Limb (tissue), 2 donors: Measurements from ENCODE around the gene FAM98C.
A peak's percentile ranks its signal among the peaks of the same experiment; 100 is the strongest.
"Not testable (repeated sequence)": the region's sequence is repeated elsewhere in the genome, so short reads cannot be mapped to it uniquely, and the experiment has no call there.

ENCODE experiments used
- DNase-seq, 2 donors: peaks; one replicate each; pipeline ENCODE4 v3.0.0-alpha.2; 2016; ENCODE audit errors: extremely low spot score in 2 of 2

Gene FAM98C

GRCh38 chr19:38425810-38426466 lies 23.0 kb downstream of the FAM98C start, which contains the start of gene RASGRP4:
Gene RASGRP4 (minus strand): TSS chr19:38426219. CDS start chr19:38426091, 128 bp downstream.
- no peak for DNase-seq

GRCh38 chr19:38427035-38427677 lies 24.3 kb downstream of the FAM98C start:
- DNase-seq, result not testable (repeated sequence)

GRCh38 chr19:38429055-38429810 lies 26.3 kb downstream of the FAM98C start:
- DNase-seq, result no peak

- DNase-seq, result no peak
Observed at GRCh38 chr19:38429811-38430156, 26.9 kb downstream of the FAM98C start.

DNA sequence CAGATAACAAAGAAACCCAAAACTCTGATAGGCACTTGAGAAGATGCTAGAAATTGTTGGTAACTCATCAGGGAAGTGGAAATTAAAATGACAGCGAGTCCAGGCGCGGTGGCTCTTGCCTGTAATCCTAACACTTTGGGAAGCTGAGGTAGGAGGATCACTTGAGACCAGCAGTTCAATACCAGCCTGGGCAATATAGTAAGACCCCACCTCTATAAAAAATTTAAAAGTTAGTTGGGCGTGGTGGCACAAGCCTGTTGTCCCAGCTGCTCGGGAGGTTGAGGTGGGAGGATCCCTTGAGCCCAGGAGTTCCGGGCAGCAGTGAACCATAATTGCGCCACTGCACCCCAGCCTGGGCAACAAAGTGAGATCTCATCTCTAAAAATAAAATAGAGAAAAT lies 28.0 kb downstream of the FAM98C start:
- DNase-seq, result no peak

GRCh38 chr19:38433268-38433733 lies 30.4 kb downstream of the FAM98C start, which contains the start of gene RYR1:
Gene RYR1 (plus strand): TSS chr19:38433691. CDS start chr19:38433830, 139 bp downstream.
- DNase-seq, result peak; percentile 58 to 75

DNA sequence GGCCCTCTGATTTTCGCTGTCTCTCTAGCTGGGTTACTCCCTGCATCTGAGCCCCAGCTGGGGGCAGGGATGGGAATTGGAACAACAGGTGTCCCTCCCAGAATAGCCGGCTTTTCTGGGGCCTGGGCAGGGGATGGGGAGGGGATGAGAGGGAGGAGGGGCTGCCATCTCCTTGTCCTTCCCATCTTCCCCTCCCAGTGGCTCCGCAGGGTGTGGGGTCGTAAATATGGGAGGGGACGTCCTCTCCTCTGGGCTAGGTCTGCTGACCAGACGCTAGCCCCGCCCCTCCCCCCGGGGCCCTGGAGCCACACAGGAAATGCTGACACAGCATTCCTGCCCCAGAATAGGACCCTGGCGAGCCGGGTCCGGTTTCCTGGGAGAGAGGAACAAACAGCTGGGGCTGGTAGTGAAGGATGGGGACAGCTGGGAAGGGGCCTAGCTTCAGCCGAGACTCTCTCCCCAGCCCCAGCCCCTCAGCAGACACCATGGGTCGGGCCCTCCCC lies 31.7 kb downstream of the FAM98C start:
- DNase-seq, result peak; percentile 77 to 78

- DNase-seq, result no peak
Observed at GRCh38 chr19:38437295-38437694, 34.4 kb downstream of the FAM98C start.

- no peak for DNase-seq
Observed at GRCh38 chr19:38437917-38438316, 35.0 kb downstream of the FAM98C start.

GRCh38 chr19:38440592-38440991 lies 37.7 kb downstream of the FAM98C start:
- DNase-seq, result no peak

- DNase-seq, result no peak
Observed at GRCh38 chr19:38441657-38442348, 38.9 kb downstream of the FAM98C start.

GRCh38 chr19:38442736-38443135 lies 39.8 kb downstream of the FAM98C start:
- DNase-seq, result no peak

DNA sequence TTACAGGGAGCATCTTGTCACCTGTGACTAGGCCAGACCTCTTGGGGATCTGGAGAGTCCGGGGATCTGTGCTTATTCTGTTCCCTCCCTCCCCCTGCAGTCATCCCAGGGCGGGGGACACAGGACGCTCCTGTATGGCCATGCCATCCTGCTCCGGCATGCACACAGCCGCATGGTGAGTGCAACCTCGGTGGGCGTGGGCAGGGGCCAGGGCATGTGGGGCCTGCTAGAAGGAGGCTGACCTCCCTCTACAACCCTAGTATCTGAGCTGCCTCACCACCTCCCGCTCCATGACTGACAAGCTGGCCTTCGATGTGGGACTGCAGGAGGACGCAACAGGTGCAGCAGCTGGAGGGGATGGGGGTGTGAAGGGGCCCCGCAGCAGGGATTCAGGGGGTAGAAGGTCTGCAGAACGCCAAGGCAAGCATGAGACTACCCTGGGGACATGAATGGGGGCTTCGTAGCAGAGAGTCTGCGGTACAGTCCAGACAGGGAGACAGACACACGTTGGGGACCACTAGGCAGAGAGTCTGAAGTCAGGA lies 40.6 kb downstream of the FAM98C start:
- DNase-seq, result no peak

DNA sequence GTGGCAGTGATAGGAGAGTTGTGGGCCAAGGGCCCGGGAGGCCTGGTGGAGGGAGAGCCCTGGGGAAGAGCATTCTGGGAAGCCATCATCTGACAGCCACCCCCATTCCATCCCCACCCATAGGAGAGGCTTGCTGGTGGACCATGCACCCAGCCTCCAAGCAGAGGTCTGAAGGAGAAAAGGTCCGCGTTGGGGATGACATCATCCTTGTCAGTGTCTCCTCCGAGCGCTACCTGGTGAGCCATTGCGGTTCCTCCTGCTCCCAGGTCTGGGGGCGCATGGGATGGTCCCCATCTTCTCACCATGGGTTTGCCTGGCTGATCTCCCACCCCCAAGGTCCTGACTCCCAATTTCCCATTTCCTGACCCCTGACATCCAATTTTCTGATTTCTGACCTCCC lies 41.1 kb downstream of the FAM98C start:
- no peak for DNase-seq

DNA sequence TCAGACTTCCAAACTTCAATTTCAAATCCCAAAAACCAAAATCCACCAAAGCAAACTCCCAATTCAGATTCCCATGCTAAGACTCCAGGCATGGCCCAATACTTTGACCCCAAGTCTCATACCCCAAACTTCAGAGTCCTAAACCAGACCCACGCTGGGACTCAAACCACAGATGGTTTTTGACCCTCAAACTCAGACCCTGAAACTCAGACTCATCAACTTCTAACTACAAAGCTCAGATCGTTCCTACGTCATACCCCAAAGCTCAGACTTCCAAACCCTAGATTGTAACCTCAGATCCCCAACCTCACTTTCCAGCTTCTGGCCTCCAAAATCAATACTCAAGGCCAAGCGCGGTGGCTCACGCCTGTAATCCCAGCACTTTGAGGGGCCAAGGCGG lies 42.5 kb downstream of the FAM98C start:
- DNase-seq, result no peak

DNA sequence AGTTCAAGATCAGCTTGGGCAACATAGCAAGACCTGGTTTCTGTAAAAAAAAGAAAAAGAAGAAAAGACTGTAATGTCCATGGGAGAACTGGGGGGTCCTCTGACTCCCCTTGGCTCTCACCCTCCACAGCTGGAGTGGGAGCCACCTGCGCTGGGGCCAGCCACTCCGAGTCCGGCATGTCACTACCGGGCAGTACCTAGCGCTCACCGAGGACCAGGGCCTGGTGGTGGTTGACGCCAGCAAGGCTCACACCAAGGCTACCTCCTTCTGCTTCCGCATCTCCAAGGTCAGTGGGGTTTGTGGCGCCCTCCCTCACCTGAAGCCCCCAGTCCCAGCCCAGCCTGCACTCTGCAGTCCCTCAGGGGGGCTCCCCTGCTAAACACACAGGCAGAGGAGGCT lies 45.3 kb downstream of the FAM98C start:
- DNase-seq, result no peak

- DNase-seq, result no peak
Observed at GRCh38 chr19:38449518-38449917, 46.6 kb downstream of the FAM98C start.

DNA sequence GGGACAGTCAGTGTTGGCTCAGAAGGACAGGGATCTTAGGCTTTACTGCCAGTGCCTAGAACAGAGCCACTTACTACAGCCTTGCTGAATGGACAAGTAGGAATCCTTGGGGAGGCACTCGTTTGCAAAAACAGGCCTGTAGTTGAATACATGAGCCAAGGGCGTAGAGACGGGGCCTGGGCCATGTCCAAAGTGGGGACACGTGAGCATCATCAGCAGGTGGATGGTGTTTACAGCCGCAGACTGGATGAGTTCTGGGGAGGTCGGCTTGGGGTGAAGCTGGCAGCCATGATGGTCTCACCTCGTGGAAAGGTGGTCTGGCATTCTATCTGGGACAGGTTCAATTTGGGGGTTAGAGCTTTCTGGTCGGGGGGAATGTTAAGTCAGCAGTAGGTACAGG lies 48.1 kb downstream of the FAM98C start:
- DNase-seq, result no peak

DNA sequence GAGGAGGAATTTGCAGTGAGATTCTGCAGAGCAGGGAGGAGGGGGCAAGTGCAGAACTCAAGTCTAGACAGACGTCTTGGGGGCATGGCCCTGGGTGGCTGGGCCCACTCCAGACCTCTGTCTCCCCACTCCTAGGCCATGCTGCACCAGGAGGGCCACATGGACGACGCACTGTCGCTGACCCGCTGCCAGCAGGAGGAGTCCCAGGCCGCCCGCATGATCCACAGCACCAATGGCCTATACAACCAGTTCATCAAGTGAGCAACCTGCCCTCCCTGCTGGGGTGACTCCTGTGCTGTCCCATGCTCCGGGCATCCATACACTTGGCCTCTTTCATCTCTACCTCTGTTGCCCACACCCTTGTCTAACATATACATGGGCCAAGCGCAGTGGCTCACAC lies 48.7 kb downstream of the FAM98C start:
- no peak for DNase-seq

DNA sequence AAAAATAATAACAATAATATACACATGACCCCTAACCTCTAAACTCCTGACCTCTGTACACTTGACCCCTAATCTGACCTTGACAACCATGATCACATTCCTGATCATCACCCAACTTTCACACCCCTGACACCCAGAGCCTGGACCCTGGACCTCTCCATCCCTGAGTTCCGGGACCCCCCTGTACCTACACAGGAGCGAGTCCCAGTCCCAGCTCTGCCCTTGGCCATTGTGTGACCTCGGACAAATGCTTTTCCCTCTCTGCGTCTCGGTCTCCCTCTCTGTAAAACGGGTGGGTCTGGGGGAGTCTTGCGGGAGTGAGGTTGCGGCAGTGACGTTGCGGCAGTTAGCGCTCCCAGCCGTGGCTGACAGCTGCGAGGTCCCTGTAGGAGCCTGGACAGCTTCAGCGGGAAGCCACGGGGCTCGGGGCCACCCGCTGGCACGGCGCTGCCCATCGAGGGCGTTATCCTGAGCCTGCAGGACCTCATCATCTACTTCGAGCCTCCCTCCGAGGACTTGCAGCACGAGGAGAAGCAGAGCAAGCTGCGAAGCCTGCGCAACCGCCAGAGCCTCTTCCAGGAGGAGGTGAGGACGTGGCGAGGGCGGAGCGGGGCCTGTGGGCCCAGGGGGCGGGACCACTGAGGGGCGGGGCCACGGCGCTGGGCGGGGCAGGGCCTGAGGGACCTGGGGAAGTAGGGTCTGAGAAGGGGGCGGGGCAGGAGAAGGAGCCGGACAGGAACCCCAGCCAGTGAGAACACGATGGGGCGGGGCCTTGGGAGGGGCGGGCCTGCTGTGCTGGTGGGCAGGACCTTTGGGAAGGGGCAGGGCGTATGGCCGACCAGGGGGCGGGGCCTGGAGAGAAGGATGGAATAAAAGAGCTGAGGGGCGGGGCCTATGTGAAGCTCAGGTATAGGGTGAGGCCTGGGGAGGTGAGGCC lies 49.8 kb downstream of the FAM98C start:
- no peak for DNase-seq
